Measurements from ENCODE around the gene ZNF683.

GRCh38 chr1:26360807-26361604 is 11.5 kb downstream of the ZNF683 start:
- no peak for TF ChIP-seq CTCF (conservative IDR thresholded peaks at IDR 0.05)
- no peak for TF ChIP-seq EZH2 (IDR thresholded peaks at IDR 0.05; ENCODE audit: low read depth)
